GM10248 (cell line): ENCODE data around the gene CST5.
"Not testable (repeated sequence)": the region's sequence is repeated elsewhere in the genome, so short reads cannot be mapped to it uniquely, and the experiment has no call there.

ENCODE experiments used
- CTCF ChIA-PET: fragments of 300-600 bp; sonication (Branson Sonifier 250); formaldehyde crosslinking; extraction: SDS; loops from one replicate; lab custom pipeline; 2021; ENCODE audit warnings: antibody characterized with exemption; lab: Yijun Ruan, JAX
- POLR2A ChIA-PET: fragments of 350-650 bp; sonication (Branson Sonifier 250); formaldehyde crosslinking; extraction: SDS; loops from one replicate; lab custom pipeline; 2020; ENCODE audit warnings: antibody characterized with exemption; lab: Yijun Ruan, JAX
- DNase-seq: peaks from one replicate; pipeline ENCODE4 v3.0.0; 2012; ENCODE audit errors: extremely low spot score
- CTCF ChIP-seq: IDR thresholded peaks from 2 replicates; pipeline ENCODE4 v1.5.1; 2012; ENCODE audit warnings: mild to moderate bottlenecking, low read depth; ENCODE audit errors: extremely low read depth, missing control alignments, control extremely low read depth

Gene CST5

GRCh38 chr20:23917024-23917725, 37.6 kb upstream of the CST5 start:
- CTCF ChIA-PET: interaction anchor here (0.9 kb wide), 1 partner anchor 12 kb away, joined by 3 read pairs; no protein-coding TSS in a partner anchor
- TF ChIP-seq CTCF: no peak

GRCh38 chr20:23915844-23916243, 36.3 kb upstream of the CST5 start:
- ChIA-PET CTCF (no interaction called here), POLR2A (no interaction called here)
- no peak for DNase-seq
- no peak for TF ChIP-seq CTCF

More at GRCh38 chr20:23917024-23917725, 37.6 kb upstream of the CST5 start:
- no peak for DNase-seq
- POLR2A ChIA-PET: no interaction called here

GRCh38 chr20:23914469-23914868, 34.9 kb upstream of the CST5 start:
- DNase-seq, POLR2A ChIA-PET, CTCF ChIA-PET: not testable (repeated sequence)

GRCh38 chr20:23910210-23910609, 30.7 kb upstream of the CST5 start:
- no peak for TF ChIP-seq CTCF
- ChIA-PET POLR2A (no interaction called here), CTCF (no interaction called here)
- no peak for DNase-seq

GRCh38 chr20:23909390-23909789, 29.8 kb upstream of the CST5 start:
- no peak for DNase-seq
- TF ChIP-seq CTCF: no peak
- ChIA-PET CTCF (no interaction called here), POLR2A (no interaction called here)

- TF ChIP-seq CTCF: no peak
- DNase-seq: no peak
- CTCF ChIA-PET: interaction anchor here (1.5 kb wide), 1 partner anchor 31 kb away, joined by 6 read pairs; no protein-coding TSS in a partner anchor
- POLR2A ChIA-PET: no interaction called here
These were observed 28.0 kb upstream of the CST5 start for GRCh38 chr20:23907579-23907978.

GRCh38 chr20:23902396-23902795, 22.8 kb upstream of the CST5 start:
- DNase-seq, POLR2A ChIA-PET, CTCF ChIA-PET: not testable (repeated sequence)

GRCh38 chr20:23890867-23891266, 11.3 kb upstream of the CST5 start:
- DNase-seq, CTCF ChIA-PET, POLR2A ChIA-PET: not testable (repeated sequence)
